NCI-H345 treated with DMSO at 0.1 percent for 48 hours (cell line): ENCODE measurements around the gene GUCY2F.

ENCODE experiments used
- DNase-seq: peaks from one replicate; lab custom pipeline; 2025; ENCODE audit not compliant: unreplicated experiment; lab: John Stamatoyannopoulos, UW

Gene GUCY2F

GRCh38 chrX:109398061-109398460, 83.8 kb downstream of the GUCY2F start:
- DNase-seq: no peak

DNA sequence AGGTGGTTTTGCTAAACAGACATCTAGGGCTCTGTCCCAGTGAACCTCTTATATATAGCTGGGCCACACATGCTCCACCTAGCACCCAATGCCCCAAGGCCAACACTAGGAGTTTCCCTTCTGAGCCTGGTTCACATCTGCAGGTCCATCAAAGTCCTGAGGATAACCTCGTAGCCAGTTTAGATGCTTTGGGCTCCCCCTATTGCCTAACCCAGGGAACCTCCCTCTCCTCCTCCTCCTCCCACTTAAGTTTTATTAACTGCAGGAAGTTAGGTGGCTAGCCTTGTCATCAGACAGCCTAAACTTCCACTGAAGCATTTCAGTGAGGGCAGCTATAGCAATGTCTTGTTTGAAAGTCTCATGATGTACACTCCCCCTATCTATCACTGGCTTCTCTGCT, 88.0 kb downstream of the GUCY2F start:
- no peak for DNase-seq

DNA sequence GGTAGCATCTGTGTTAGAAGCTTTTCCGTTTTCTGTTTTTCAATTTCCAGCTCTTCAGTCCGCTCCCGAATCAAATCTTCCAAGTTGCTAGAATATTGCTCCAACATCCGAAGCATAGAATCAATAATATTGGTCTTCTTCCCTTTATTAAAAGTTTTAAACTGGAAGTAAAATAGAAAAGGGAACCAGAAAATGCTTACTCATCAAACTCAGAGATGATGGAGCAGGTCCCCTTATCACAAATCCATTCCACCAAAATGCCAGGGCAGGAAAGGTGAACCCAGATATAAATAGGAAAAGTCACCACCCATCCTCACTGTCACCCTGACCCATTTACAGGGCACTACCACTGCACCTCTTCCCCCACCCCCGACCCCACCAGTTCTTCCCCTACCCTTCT, 89.0 kb downstream of the GUCY2F start:
- no peak for DNase-seq

DNA sequence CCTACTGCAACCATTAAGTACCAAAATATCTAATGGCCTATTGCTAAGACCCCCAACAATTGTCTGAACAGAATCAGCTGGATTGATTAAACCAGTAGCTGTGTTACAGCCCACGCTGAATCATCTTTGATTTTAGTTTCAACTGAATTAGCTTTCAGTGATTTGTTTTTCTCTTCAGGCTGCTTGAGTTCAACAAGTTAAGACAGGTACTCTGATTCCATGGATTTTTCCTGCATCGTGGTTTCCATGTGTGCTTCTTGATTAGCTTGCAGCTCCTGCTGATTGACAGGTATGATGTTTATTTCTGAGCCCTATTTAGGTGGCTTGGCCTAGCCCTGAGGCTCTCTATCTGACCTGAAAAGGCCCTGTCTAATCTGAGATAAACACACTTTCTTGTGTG, 91.3 kb downstream of the GUCY2F start:
- DNase-seq: no peak

GRCh38 chrX:109389917-109390316, 92.0 kb downstream of the GUCY2F start:
- no peak for DNase-seq

GRCh38 chrX:109384699-109385098, 97.2 kb downstream of the GUCY2F start:
- DNase-seq: no peak

DNA sequence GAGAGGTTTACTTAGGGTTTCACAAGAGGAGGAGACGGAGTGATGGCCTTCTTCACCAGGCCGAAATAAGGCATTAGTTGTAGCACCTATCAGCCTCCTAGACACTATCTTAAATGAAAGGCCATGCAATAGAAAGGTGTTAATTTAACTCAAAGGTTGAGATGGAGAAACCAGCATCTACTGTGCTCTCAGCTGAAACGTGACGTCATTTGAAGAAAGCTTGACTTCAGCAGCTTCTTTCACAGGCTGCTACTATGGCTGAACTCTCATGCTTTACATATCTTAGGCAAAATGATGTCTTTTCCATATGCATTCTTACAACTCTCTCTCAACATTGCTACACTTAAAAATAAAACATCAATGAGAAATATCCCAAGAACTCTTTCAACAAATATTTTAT, 99.6 kb downstream of the GUCY2F start:
- no peak for DNase-seq

DNA sequence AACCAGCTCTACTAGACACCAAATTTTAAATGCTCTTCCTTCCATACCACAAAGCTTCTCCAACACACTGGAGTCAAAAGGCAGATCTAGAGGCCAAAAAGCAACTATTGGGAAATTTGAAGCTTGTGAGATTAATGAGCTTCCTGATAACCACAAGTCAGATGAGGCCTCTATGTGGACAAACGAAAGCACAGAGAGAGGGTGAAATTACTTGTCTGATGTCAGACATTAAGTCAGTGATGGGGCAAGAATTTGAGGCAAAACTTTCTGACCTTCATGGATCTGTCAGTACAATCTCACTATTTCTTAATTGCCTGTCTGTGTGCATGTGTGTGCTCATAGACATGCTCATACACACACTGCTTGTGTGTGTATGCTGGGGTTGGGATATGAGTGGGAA, 103.6 kb downstream of the GUCY2F start:
- DNase-seq: no peak

DNA sequence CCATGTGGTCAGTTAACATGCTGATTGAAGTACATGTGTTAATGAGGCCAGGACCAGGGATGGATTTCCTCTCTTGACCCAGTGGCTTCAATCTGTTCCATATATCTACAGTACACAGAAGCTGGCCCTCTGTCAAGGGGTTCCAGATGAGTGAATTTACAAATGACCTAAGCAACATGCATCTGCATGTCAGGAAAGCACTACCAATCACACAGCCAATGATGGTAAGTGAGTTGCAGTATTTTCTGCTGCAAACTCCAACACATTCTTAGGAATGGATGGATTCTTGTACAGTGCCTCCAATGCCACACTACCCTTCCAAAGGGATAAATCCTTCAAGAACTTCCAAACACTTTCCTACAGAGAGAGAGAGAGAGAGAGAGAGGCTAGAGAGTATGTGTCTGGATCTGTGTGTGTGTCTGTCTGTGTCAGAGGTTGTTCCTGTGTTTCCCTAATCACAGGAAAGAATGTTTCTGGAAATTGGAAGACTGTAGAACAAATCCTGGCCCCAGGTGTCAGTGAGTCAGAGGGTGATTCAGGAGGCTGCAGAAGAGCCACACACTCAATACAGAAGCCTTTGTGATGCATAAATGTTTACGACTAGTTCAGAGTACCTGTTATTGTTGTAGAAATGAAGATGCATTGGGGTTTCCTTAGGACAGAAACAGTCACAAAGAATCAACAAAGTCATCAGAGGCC, 107.5 kb downstream of the GUCY2F start:
- DNase-seq: no peak

GRCh38 chrX:109373468-109373867, 108.4 kb downstream of the GUCY2F start:
- no peak for DNase-seq

DNA sequence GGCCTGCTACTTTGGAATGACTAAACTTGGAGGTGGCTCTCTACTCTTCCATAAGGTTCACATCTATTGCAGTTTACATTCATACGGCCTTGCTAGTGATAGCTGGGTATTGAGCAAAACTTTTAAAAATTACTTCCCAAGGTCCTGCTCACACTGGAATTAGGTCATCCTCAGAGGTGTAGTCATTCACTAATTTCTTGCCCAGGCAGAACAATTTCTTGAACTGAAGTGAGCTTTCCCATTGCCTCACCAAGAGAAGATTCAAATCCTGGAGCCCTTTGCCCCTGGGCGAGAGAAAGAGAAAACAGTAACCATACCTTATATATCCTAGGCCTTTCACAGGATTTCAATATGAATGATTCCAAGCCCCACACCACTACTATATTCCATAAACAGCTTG, 109.2 kb downstream of the GUCY2F start:
- no peak for DNase-seq

DNA sequence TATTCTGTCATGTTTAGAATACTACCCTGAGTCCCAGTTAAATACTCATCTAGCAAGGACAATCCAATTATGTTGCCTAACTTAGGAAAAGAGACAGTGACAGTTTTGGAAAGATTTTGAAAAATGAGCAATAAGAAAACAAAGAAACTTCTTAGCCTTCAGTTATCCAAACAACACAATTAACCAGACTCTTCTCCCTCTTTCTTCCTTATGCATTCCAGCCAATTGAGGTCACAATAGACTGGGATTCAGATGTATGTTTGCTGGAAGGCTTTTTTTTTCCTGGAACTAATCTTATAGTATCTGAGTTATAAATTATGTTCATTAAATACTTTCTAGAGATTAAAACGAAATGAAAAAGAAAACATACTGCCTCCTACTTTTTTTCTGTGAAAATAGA, 109.6 kb downstream of the GUCY2F start:
- DNase-seq: no peak

- DNase-seq: no peak
Observed at GRCh38 chrX:109362101-109362500, 119.8 kb downstream of the GUCY2F start.

DNA sequence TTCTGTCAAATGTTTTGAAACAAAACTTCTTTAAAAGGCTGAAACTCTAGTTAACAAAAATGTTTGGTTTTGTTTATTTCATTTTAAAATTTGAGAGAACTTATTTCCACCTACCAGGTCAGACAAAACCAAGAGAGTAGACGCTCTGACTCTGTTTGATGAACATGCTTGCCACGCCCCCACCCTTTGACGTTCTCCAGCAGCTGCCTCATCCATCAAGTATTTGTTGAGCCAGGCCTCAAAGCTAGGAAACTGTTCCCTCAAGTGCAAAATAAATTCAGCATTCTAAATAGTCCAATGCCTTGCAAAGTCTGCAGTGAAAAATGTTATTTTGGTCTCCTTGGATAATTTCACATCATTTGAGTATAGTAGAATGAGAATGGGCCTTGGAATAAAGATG, 121.6 kb downstream of the GUCY2F start:
- DNase-seq: no peak

DNA sequence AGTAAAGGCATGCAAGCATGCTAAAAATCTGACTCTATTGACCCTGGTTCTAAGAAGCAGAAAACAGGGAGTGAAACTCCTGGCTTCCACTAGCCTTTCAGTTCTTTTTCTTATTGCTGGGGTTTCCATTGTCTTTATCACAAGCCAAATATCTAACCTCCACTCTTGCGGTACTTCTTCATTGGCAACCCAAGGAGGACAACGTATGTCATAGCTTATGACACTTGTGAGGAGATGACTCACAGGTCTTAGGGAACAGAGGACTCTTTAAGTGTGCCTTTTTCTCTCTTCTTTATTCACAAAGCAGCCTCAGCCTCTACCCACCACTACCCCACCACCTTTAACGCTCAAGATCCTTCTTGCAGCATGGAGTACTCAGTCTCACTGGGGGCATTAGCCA, 124.2 kb downstream of the GUCY2F start:
- no peak for DNase-seq

DNA sequence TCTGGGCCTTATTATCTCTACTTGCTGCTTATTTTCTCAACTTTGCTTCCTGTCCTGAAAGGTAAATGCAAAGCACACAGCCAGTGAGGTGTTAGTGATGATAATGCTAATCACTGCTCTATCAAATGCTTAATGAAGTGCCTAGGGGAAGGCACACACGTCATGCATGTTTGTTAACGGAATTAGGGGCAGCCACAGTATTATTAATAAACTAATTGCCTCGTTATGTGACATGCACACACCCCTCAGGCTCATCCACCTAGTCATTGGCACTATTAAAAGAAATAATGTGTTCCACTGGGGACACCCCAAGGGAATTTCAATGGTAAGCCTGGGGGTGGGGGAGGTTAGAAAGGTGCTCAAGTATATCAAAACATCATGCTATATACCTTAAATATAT, 125.2 kb downstream of the GUCY2F start:
- no peak for DNase-seq

GRCh38 chrX:109352066-109352588, 129.8 kb downstream of the GUCY2F start:
- DNase-seq: no peak

- no peak for DNase-seq
Observed at GRCh38 chrX:109351557-109351956, 130.3 kb downstream of the GUCY2F start.

- no peak for DNase-seq
Observed at GRCh38 chrX:109350551-109350950, 131.3 kb downstream of the GUCY2F start.

DNA sequence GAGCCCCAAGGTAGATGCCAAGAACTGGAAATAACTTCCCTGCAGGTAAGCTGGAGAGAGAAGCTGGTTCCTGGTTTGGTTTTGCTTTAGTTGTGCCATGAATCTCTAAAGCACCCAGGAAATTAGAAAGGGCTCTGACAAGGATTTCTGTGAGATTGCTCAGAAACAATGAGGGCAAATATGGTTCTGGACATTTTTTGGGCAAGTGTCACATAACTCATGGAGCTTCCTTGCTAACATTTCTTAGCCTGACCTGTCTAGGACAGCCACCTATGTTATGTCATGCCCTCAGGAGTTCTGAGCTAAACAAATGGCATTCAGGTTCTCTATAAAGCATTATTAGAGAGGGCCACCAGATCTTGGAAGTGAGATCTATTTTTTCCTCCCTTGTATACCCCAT, 131.8 kb downstream of the GUCY2F start:
- DNase-seq: no peak

DNA sequence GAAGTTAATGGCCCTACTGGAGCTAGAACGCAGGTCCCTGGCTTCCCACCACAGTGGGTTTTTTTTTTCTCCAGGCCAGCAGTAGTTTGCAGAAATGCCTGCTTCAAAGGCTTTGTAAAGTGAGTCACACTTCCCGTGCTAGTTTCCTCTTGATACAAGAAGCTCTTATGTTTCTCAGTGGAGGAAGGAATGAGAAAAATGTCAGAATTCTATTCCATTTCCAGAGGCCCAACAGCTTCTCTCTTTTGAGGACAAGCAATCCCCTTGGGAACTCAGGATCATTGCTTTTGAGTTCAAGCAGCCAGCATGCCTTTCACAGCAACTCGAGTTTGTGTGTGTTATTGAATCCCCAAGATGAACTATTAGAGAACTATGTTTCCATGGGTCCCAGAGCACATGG, 134.3 kb downstream of the GUCY2F start:
- no peak for DNase-seq

DNA sequence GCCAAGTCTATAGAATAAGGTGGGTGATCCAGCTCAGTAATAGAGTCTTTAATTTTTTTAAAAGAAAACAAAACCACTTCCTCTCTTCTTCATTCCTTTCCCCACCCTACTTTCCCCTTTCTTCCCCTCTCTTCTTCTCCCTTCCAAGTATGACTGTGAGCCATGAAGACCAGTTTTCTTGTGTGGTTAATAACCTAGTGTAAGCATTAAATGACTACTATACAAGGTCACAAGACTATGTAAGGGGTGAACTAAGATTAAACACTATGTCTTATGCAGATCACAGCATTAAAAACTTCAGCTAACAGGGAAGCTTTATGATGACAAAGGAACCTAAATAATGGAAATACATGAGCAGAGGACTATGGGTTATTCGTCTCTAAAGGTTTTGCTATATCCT, 135.4 kb downstream of the GUCY2F start:
- no peak for DNase-seq

DNA sequence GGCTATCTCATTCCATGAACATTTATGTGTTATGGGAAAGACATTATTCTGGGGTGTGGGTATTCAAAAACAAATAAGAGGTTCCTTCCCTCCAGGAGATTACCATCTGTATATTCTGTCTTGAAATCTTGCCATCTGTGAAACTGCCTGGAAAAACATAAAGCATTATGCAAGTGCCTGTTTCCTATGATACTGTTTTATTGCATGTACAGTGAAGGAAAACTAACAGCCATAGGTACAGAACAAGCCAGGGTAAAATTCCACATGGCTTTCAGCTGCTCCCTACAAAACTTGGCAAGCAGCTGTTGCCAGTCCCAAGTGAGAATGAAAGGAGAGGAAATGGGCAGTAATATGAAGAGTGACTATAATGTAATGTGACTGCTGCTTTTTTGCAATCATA, 136.0 kb downstream of the GUCY2F start:
- no peak for DNase-seq
